Progenitor cell of endocrine pancreas (in vitro differentiated cells): ENCODE results near the gene CENPS. TPM values are rescaled to one million over a fixed set of nuclear protein-coding genes. Genes with fewer than 3 reads are reported as not detected.

Experiments used
- DNase-seq: peaks from one replicate; pipeline ENCODE4 v3.0.0; 2021; ENCODE audit warnings: low spot score; ENCODE audit not compliant: unreplicated experiment
- H3K27ac Mint-ChIP-seq: 2 replicates; pipeline ENCODE4 v1.8.0; 2021; ENCODE audit warnings: mild to moderate bottlenecking, moderate library complexity, mixed read lengths
- H3K27me3 Mint-ChIP-seq: 2 replicates; pipeline ENCODE4 v1.8.0; 2021; ENCODE audit warnings: mixed read lengths
- H3K36me3 Mint-ChIP-seq: 2 replicates; pipeline ENCODE4 v1.8.0; 2022; ENCODE audit warnings: mixed read lengths; ENCODE audit not compliant: insufficient read depth
- H3K4me1 Mint-ChIP-seq: 2 replicates; pipeline ENCODE4 v1.8.0; 2021; ENCODE audit warnings: low read depth, mixed read lengths
- H3K4me3 Mint-ChIP-seq: 2 replicates; pipeline ENCODE4 v1.8.0; 2021; ENCODE audit warnings: low read depth, mild to moderate bottlenecking, moderate library complexity, mixed read lengths
- H3K9me3 Mint-ChIP-seq: 2 replicates; pipeline ENCODE4 v1.8.0; 2021; ENCODE audit warnings: low read depth, mixed read lengths
- total RNA-seq: library from RNA; stranded (reverse); gene quantifications from 2 replicates; pipeline ENCODE4 v1.2.1, GENCODE V29; 2021
- TF ChIP-seq, protein P1 (sequence below): fragments of 200-600 bp; sonication (generic); IDR thresholded peaks from one replicate; pipeline ENCODE4 v1.5.0; 2021; ENCODE audit warnings: antibody characterized with exemption, mild to moderate bottlenecking; ENCODE audit not compliant: unreplicated experiment

Gene CENPS
- total RNA-seq, 1 donor from 2014 or later, result 22.2 TPM

DNA sequence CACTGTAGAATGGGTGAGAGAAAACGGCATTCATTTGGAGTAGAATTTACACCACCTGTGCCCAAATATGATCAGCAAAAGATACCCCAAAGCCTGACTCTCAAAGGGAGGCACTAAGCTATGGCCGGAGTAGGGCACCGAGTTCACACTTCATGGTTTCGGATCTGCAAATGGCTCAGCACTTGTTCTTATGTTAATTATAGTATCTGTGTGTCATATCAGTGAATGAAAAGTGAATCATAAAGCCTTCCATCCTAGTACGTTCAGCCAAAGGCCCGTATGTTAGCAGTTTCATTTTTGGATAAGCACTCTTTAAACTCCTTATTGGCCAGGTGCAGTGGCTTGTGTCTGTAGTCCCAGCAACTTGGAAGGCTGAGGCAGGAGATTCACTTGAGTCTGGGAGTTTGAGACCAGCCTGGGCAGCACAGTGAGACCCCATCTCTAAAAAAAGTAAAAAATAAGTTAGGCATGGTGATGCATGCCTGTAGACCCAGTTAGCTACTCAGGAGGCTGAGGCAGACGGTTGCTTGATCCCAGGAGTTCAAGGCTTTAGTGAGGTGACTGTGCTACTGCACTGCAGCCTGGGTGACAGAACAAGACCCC, 14.7 kb downstream of the CENPS start:
- no peak for DNase-seq
- Mint-ChIP-seq H3K27ac (no peak overlapping the region), H3K36me3 (peaks cover 8% of the 10 kb centered on the region), H3K9me3 (no peaks in the 10 kb centered on the region), H3K4me1 (no peaks in the 10 kb centered on the region), H3K4me3 (no peak overlapping the region), H3K27me3 (no peaks in the 10 kb centered on the region)
- TF ChIP-seq, protein P1, sequence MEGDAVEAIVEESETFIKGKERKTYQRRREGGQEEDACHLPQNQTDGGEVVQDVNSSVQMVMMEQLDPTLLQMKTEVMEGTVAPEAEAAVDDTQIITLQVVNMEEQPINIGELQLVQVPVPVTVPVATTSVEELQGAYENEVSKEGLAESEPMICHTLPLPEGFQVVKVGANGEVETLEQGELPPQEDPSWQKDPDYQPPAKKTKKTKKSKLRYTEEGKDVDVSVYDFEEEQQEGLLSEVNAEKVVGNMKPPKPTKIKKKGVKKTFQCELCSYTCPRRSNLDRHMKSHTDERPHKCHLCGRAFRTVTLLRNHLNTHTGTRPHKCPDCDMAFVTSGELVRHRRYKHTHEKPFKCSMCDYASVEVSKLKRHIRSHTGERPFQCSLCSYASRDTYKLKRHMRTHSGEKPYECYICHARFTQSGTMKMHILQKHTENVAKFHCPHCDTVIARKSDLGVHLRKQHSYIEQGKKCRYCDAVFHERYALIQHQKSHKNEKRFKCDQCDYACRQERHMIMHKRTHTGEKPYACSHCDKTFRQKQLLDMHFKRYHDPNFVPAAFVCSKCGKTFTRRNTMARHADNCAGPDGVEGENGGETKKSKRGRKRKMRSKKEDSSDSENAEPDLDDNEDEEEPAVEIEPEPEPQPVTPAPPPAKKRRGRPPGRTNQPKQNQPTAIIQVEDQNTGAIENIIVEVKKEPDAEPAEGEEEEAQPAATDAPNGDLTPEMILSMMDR, result no peak

DNA sequence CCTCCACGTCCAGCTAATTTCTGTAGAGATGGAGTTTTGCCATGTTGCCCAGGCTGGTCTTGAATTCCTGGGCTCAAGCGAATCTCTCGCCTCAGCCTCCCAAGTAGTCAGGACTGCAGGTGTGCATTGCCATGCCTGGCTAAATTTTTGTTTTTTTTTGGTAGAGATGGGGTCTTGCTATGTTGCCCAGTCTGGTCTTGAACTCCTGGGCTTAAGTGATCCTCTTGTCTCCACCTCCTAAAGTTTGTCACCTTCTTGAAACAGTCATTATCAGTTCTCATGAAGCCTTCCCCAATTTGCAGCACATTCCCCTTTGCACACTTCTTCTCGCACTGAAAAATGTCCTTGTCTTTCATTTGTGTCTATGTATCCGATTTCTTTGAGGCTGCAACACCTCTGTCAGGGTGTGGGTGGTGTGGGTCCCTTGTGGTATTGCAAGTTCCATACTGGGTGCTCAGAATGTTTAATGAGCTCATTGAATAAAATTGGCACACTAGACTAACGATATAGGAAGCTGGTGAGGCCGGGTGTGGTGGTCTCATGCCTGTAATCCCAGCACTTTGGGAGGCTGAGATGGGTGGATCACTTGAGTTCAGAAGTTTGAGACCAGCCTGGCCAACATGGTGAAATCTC, 16.7 kb downstream of the CENPS start:
- Mint-ChIP-seq H3K36me3 (peaks cover 7% of the 10 kb centered on the region), H3K27ac (no peak overlapping the region), H3K4me1 (no peaks in the 10 kb centered on the region), H3K4me3 (no peak overlapping the region), H3K9me3 (no peaks in the 10 kb centered on the region), H3K27me3 (peaks cover 4% of the 10 kb centered on the region)
- TF ChIP-seq, protein P1, result no peak
- DNase-seq, result no peak

DNA sequence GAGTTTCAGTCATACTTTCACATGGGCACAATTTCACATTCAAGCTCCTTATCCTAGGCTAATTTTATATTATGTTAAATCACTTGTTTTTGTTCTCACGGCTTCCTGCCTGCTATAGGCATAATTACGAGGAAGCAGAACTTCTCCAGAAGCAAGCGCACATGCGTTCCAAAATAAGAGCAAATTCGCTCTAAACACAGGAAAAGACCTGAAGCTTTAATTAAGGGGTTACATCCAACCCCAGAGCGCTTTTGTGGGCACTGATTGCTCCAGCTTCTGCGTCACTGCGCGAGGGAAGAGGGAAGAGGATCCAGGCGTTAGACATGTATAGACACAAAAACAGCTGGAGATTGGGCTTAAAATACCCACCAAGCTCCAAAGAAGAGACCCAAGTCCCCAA, 19.5 kb downstream of the CENPS start, which contains the start of gene CORT:
TSS of gene CORT (plus strand) at position 281 of the 400 bp plus-strand sequence. CDS start 193 bp downstream, outside the sequence.
- no peak within 1 kb of the TSS for H3K27ac Mint-ChIP-seq
- peaks cover 8% of the 10 kb centered on the region for H3K36me3 Mint-ChIP-seq
- DNase-seq, result no peak
- H3K4me1 Mint-ChIP-seq, result no peaks in the 10 kb centered on the region
- no peak within 1 kb of the TSS for H3K4me3 Mint-ChIP-seq
- no peaks in the 10 kb centered on the region for H3K9me3 Mint-ChIP-seq
- TF ChIP-seq, protein P1, result no peak
- peaks cover 4% of the 10 kb centered on the region for H3K27me3 Mint-ChIP-seq

DNA sequence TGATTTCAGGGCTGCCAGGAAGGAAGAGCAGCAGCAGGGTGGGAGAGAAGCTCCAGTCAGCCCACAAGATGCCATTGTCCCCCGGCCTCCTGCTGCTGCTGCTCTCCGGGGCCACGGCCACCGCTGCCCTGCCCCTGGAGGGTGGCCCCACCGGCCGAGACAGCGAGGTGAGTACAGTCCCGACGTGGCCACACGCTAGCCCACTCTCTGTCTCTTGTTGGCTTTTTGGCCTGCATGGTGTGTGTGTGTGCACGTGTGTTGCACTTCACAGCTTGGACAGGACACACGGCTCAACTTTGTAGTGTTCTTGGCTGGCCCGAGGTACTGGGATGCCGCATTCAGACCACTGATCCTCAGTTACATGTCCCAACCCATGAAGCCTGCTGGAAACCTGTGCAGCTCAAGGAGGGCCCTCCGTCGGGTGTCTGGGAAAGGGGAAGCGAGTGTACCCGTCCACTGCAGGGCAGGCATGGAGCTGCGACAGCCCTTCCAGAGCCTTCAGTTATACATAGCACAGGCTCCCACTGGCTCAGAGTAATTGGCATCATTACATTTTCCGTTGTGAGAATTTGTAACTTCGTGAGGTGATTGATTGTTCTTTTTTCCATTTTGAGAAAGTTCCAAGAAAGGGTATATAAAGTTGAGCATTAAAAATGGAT, 20.1 kb downstream of the CENPS start:
- DNase-seq, result no peak
- H3K27ac Mint-ChIP-seq, result no peak overlapping the region
- H3K9me3 Mint-ChIP-seq, result no peaks in the 10 kb centered on the region
- TF ChIP-seq, protein P1, result no peak
- no peak overlapping the region for H3K4me3 Mint-ChIP-seq
- peaks cover 7% of the 10 kb centered on the region for H3K36me3 Mint-ChIP-seq
- H3K27me3 Mint-ChIP-seq, result peaks cover 4% of the 10 kb centered on the region
- no peaks in the 10 kb centered on the region for H3K4me1 Mint-ChIP-seq

DNA sequence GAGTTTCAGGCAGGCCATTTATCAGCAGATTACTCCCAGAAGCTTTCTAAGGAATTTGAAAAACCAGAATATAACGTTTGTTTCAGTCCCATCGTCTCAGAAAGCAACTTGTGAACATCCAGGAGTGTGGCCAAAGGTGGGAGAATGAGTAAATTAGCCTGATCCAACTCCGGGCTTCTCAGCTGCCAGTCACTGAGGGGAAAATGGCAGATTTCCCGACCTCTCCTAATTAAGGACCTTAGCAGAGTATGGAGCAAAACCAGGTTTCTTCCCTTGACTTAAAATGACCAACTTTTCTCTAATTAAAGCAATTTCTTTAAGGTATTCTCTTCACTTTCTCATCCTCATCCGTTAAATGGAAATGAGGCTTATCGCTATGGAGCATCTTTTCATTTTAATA, 20.6 kb downstream of the CENPS start:
- no peak overlapping the region for H3K27ac Mint-ChIP-seq
- no peak for DNase-seq
- peaks cover 4% of the 10 kb centered on the region for H3K27me3 Mint-ChIP-seq
- no peak overlapping the region for H3K4me3 Mint-ChIP-seq
- no peaks in the 10 kb centered on the region for H3K9me3 Mint-ChIP-seq
- H3K36me3 Mint-ChIP-seq, result peaks cover 7% of the 10 kb centered on the region
- TF ChIP-seq, protein P1, result no peak
- H3K4me1 Mint-ChIP-seq, result no peaks in the 10 kb centered on the region
